Raji (cell line): Measurements from ENCODE around the gene FOS.

Experiments used
- POLR2A ChIP-seq: IDR thresholded peaks from 2 replicates; pipeline ENCODE4 v1.6.1; 2011; ENCODE audit warnings: low read depth, low read length, control low read depth; ENCODE audit not compliant: insufficient read depth

FOS gene

DNA sequence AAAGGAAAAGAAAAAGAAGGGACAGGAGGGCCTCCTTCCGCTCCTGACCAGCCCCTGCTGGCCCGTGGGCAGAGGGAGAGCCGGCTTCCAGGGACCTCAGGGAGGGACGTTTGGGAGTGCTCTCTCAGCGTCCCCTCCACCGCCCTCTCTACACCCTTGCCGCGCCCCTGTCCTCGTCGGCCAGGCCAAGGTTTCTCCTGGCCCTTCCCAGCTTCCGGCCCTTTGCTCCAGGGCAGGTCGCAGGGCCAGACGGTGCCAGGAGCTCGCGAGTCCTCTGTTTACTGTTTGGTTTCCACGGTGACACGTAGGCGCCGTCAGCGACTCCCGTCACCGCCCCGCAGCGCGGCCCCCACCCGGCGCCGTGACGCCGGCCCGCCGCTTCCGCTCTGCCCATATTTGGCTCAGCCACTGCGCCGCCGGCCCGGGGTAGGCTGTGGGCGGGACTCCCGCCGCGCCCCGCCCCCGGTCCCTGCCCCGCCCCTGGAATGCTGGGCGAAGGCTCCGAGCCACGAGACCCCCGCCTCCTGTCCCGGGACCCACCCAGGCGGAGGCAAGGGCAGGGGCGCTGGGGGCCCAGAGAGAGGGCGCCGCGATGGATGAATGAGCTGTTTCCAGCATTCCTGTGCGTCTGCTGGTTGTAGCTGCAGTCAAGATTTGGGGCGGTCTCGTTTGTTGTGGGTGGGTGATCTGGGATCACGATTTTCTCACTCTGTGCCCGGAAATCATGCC lies 15.5 kb downstream of the FOS start:
- TF ChIP-seq POLR2A = peak; percentile 38; the same call in 1 of the 2 replicates

- no peak for TF ChIP-seq POLR2A
Measured at GRCh38 chr14:75294649-75295033, 16.0 kb downstream of the FOS start.

DNA sequence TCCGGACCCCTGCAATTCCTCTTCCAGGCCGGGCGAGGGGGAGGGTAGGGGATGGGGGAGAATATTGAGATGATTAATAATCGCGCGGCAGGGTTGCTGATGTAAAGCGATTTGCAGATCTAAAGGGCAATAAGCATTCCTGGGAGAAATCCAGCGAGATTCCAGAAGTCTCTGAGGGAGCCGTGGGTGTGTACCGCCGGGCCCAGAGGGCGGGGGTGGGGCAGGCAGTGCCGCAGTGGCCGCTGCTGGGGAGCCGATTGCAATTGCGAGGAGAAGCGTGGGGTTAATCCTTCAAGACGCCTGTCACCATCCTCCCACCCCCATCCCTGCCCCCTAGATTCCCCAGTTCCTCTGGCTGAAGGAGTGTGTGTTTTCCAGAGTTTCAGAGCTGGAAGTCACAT lies 16.4 kb downstream of the FOS start:
- TF ChIP-seq POLR2A = no peak

GRCh38 chr14:75295491-75296345 lies 17.1 kb downstream of the FOS start:
- no peak for TF ChIP-seq POLR2A

DNA sequence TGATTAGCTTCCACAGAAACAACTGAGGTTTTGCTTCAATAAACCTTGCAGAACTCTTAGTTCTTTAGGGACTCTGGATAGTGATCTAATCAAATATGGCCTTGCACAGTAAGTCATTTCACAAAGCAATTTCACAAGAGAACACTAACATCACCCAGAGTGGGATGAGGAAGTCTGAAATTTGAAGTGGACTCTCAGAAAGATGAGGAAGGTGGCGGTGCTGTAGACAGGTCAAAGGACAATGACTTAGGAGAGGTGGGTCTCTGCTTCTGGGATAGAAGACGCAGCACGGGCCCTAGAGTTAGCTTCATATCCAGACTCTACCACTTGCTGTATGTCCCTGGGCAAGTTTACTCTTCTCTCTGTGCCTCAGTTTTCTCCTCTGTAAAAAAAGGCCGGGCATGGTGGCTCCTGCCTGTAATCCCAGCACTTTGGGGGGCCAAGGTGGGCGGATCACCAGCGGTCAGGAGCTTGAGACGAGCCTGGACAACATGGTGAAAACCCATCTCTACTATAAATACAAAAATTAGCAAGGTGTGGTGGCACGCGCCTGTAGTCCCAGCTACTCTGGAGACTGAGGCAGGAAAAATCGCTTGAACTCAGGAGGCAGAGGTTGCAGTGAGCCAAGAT lies 18.9 kb downstream of the FOS start:
- TF ChIP-seq POLR2A = no peak

DNA sequence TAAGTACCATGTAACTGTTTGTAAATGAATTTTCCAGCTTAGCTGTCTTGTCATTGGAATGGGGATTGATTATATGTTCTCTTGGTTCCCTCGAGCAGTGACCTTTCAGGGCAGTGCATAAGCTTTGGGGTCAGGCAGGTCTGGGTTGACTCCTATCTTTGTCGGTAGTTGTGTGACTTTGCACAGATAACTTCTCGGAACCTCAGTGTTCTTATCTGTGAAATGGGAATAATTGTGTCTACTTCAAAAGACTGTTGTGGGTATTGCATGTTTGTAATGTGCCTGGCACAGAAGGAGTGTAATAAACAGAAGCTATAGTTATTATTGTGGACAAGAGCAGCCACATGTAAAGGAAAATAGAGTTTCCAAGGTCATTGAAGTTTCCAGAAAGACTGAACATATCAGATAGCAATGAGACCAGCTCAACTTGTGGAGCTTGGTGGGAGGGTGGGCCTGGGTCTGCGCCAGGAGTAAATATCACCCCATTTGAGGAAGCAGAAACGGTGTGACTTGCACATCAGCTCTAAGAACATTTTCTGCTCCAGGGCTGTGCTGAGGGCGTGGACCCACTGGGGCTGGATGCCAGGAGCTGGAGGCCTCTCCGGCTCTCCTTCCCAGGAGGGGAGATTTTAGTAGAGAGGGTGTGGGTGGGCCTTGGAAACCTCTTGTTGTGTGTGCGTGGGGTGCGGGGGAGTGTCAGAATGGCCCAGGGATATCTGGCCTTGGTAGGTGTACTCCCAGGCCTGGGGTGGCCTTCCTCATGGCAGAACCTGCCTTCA lies 19.7 kb downstream of the FOS start:
- no peak for TF ChIP-seq POLR2A

GRCh38 chr14:75299059-75299458 lies 20.4 kb downstream of the FOS start:
- no peak for TF ChIP-seq POLR2A

- TF ChIP-seq POLR2A = no peak
Measured at GRCh38 chr14:75299576-75299975, 20.9 kb downstream of the FOS start.

- TF ChIP-seq POLR2A = no peak
Measured at GRCh38 chr14:75301666-75302325, 23.2 kb downstream of the FOS start.

DNA sequence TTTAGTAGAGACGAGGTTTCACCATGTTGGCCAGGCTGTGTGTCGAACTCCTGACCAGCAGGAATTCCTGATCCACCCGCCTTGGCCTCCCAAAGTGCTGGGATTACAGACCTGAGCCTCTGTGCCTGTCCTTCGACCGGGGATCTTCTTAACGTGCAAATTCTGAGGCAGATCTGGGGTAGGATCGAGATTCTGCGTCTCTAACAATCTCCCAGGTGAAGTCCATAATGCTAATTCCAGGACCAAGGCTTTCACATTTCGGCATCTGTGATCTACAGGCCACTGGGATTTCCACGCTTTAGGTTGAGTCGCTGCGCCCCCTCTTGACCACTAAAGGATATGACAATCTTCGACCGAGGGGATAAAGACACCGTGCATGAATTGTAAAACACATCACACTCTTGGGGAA lies 24.8 kb downstream of the FOS start:
- no peak for TF ChIP-seq POLR2A

DNA sequence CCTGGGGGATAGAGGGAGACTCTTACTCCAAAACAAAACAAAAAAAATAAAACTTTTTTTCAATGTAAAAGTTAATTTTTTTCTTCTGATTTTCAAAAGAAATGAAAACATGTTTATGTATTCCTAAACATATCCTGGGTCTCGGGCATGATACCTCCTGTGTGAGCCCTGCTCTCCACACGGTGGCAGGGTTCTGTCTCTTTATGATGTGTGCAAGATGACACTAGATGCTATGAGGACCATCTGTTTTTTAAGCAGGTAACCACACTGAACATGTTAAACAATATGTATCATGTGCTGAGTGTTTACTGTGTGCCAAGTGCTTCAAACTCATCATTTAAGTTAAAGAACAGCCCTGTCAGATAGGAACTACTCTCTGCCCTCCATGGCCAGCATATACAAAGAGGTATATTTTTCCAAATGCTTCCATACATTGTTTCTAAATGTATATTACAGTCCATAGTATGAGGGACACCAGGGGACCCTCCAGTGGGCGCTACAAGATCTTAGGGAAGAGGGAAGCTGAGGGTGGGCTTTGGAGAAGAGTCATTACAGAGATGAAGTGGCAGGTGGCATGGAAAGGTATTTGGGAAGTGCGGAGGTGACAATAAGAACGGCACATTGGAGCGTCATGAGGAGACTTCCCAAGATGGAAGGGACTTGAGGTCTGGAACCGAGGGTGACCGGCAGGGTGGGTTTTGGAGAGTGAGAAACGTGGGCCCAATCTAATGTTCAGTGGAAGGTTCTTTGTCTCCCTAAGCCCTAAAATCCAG lies 28.5 kb downstream of the FOS start:
- TF ChIP-seq POLR2A = no peak

GRCh38 chr14:75307700-75308379 lies 29.2 kb downstream of the FOS start:
- TF ChIP-seq POLR2A = no peak
